SK-N-SH (cell line): Measurements from ENCODE around the gene MTMR1. TPM values are rescaled to one million over a fixed set of nuclear protein-coding genes. Genes with fewer than 3 reads are reported as not detected.

Experiments
- CTCF ChIA-PET: fragments of 300-600, 350-600 bp; formaldehyde crosslinking; extraction: SDS; loops from one replicate; lab custom pipeline; 2021; lab: Yijun Ruan, JAX
- POLR2A ChIA-PET: fragments of 350-600 bp; sonication (Branson Sonifier 250); formaldehyde crosslinking; extraction: SDS; loops from one replicate; lab custom pipeline; 2020; ENCODE audit warnings: antibody characterized with exemption, inconsistent platforms; lab: Yijun Ruan, JAX
- DNase-seq: peaks from one replicate; pipeline ENCODE4 v3.0.0; 2012
- H2AFZ ChIP-seq: fragments of 200-600 bp; sonication (generic); 2 replicates; pipeline ENCODE4 v1.8.1; 2016; ENCODE audit warnings: antibody characterized with exemption, mild to moderate bottlenecking, low read depth
- H3F3A ChIP-seq: fragments of 200-600 bp; sonication (generic); replicated peaks from 2 replicates; pipeline ENCODE3; 2016; ENCODE audit warnings: antibody characterized with exemption, mild to moderate bottlenecking; ENCODE audit not compliant: insufficient read depth
- H3K27ac ChIP-seq, 2 experiments: fragments of 200-500 bp in 1 of 2; fragments of 200-600 bp in 1 of 2; sonication (Bioruptor generic) in 1 of 2; sonication (generic), shearing (Covaris generic) in 1 of 2; 2 replicates each; pipeline versions ENCODE4 v1.5.1 to v1.6.1; 2014 to 2016; ENCODE audit warnings: low read depth in 2 of 2, inconsistent platforms in 1 of 2, low read length in 1 of 2, mild to moderate bottlenecking in 1 of 2, mixed read lengths in 1 of 2
- H3K27me3 ChIP-seq: fragments of 200-600 bp; sonication (generic), shearing (Covaris generic); 2 replicates; pipeline ENCODE4 v1.6.1; 2016; ENCODE audit warnings: mixed run types; ENCODE audit not compliant: insufficient read depth
- H3K36me3 ChIP-seq, 2 experiments: fragments of 200-500 bp in 1 of 2; fragments of 200-600 bp in 1 of 2; sonication (Bioruptor generic) in 1 of 2; sonication (generic) in 1 of 2; replicated peaks in 1 of 2; 2 replicates each; pipeline versions ENCODE3 to v1.5.1; 2014 to 2016; ENCODE audit warnings: low read length in 1 of 2, mild to moderate bottlenecking in 1 of 2; ENCODE audit not compliant: insufficient read depth in 2 of 2, control insufficient read depth in 1 of 2
- H3K4me1 ChIP-seq, 2 experiments: fragments of 200-500 bp in 1 of 2; fragments of 200-600 bp in 1 of 2; sonication (Bioruptor generic) in 1 of 2; sonication (generic), shearing (Covaris generic) in 1 of 2; 2 replicates each; pipeline versions ENCODE4 v1.5.1 to v1.6.1; 2014 to 2016; ENCODE audit warnings: low read depth in 1 of 2, low read length in 1 of 2, mixed run types in 1 of 2; ENCODE audit not compliant: insufficient read depth in 2 of 2, control insufficient read depth in 1 of 2
- H3K4me2 ChIP-seq: fragments of 200-600 bp; sonication (generic), shearing (Covaris generic); 2 replicates; pipeline ENCODE4 v1.6.1; 2017; ENCODE audit warnings: mixed run types
- H3K4me3 ChIP-seq, 2 experiments: fragments of 200-500 bp in 1 of 2; fragments of 200-600 bp in 1 of 2; sonication (Bioruptor generic) in 1 of 2; sonication (generic), shearing (Covaris generic) in 1 of 2; 2 replicates each; pipeline versions ENCODE4 v1.5.1 to v1.8.1; 2014 to 2016; ENCODE audit warnings: low read depth in 2 of 2, inconsistent platforms in 1 of 2, low read length in 1 of 2, mild to moderate bottlenecking in 1 of 2, mixed read lengths in 1 of 2, moderate library complexity in 1 of 2
- H3K79me2 ChIP-seq: fragments of 200-600 bp; sonication (generic); 2 replicates; pipeline ENCODE4 v1.8.1; 2017; ENCODE audit warnings: mild to moderate bottlenecking; ENCODE audit not compliant: insufficient read depth
- H3K9ac ChIP-seq: fragments of 200-600 bp; sonication (generic); 2 replicates; pipeline ENCODE4 v1.6.1; 2017; ENCODE audit warnings: mixed run types
- H3K9me2 ChIP-seq: fragments of 200-600 bp; sonication (generic); 2 replicates; pipeline ENCODE4 v1.6.1; 2017; ENCODE audit warnings: mixed run types
- H3K9me3 ChIP-seq: fragments of 200-600 bp; sonication (generic); 2 replicates; pipeline ENCODE4 v1.6.1; 2017; ENCODE audit warnings: mixed run types, mild to moderate bottlenecking, moderate library complexity
- H4K20me1 ChIP-seq: fragments of 200-600 bp; sonication (generic); 2 replicates; pipeline ENCODE4 v1.6.1; 2017; ENCODE audit warnings: mild to moderate bottlenecking, mixed run types; ENCODE audit not compliant: insufficient read depth
- CHD2 ChIP-seq: fragments of 150-350 bp; IDR thresholded peaks from 2 replicates; pipeline ENCODE4 v1.6.1; 2018; ENCODE audit warnings: low read length; ENCODE audit not compliant: partially characterized antibody
- ELF1 ChIP-seq: IDR thresholded peaks from 2 replicates; pipeline ENCODE4 v1.4.0; 2012
- EP300 ChIP-seq, 2 experiments: IDR thresholded peaks; 2 replicates each; pipeline versions ENCODE4 v1.4.0 to v1.6.1; 2012; ENCODE audit warnings: borderline replicate concordance in 1 of 2, low read depth in 1 of 2, low read length in 1 of 2
- EZH2phosphoT487 ChIP-seq: fragments of 200-600 bp; sonication (generic); IDR thresholded peaks from 2 replicates; pipeline ENCODE4 v1.6.1; 2017; ENCODE audit warnings: low read depth, mixed run types, mild to moderate bottlenecking, antibody characterized with exemption, moderate library complexity, borderline replicate concordance
- FOSL2 ChIP-seq: IDR thresholded peaks from 2 replicates; pipeline ENCODE4 v1.4.0; 2012; ENCODE audit warnings: low read depth, mild to moderate bottlenecking, moderate library complexity, borderline replicate concordance
- FOXM1 ChIP-seq: IDR thresholded peaks from 2 replicates; pipeline ENCODE4 v1.4.0; 2012; ENCODE audit warnings: low read depth, mild to moderate bottlenecking
- GATA2 ChIP-seq: sonication (generic); formaldehyde crosslinking; IDR thresholded peaks from 2 replicates; pipeline ENCODE4 v1.5.0; 2020; ENCODE audit warnings: mild to moderate bottlenecking, missing genetic modification reagents
- JUND ChIP-seq: IDR thresholded peaks from 2 replicates; pipeline ENCODE4 v1.4.0; 2012
- MEF2A ChIP-seq: IDR thresholded peaks from 2 replicates; pipeline ENCODE4 v1.4.0; 2012; ENCODE audit warnings: low read depth, borderline replicate concordance
- MXI1 ChIP-seq: IDR thresholded peaks from 2 replicates; pipeline ENCODE4 v1.6.1; 2012; ENCODE audit warnings: mild to moderate bottlenecking, low read depth, low read length, improper control_type of control experiment
- NFIC ChIP-seq: IDR thresholded peaks from 2 replicates; pipeline ENCODE4 v1.4.0; 2012; ENCODE audit warnings: borderline replicate concordance
- NRF1 ChIP-seq: IDR thresholded peaks from 2 replicates; pipeline ENCODE4 v1.6.1; 2012; ENCODE audit warnings: low read depth, mild to moderate bottlenecking, low read length
- POLR2AphosphoS5 ChIP-seq: IDR thresholded peaks from 2 replicates; pipeline ENCODE4 v1.6.1; 2012; ENCODE audit warnings: low read depth, low read length
- RAD21 ChIP-seq: IDR thresholded peaks from 2 replicates; pipeline ENCODE4 v1.6.1; 2012; ENCODE audit warnings: mild to moderate bottlenecking, low read length
- RCOR1 ChIP-seq: fragments of 150-350 bp; IDR thresholded peaks from 2 replicates; pipeline ENCODE4 v1.6.1; 2017; ENCODE audit warnings: antibody characterized with exemption, low read length
- REST ChIP-seq: IDR thresholded peaks from 2 replicates; pipeline ENCODE4 v1.6.1; 2012; ENCODE audit warnings: mild to moderate bottlenecking, low read depth, low read length, moderate library complexity
- RXRA ChIP-seq: IDR thresholded peaks from 2 replicates; pipeline ENCODE4 v1.4.0; 2012; ENCODE audit warnings: low read depth, mild to moderate bottlenecking, borderline replicate concordance
- SIN3A ChIP-seq: IDR thresholded peaks from 2 replicates; pipeline ENCODE4 v1.6.1; 2012; ENCODE audit warnings: low read depth, mild to moderate bottlenecking, low read length, moderate library complexity, borderline replicate concordance
- TAF1 ChIP-seq: IDR thresholded peaks from 2 replicates; pipeline ENCODE4 v1.6.1; 2012; ENCODE audit warnings: low read depth, mild to moderate bottlenecking, low read length, moderate library complexity, borderline replicate concordance
- TEAD4 ChIP-seq: IDR thresholded peaks from 2 replicates; pipeline ENCODE4 v1.4.0; 2012; ENCODE audit warnings: mild to moderate bottlenecking, borderline replicate concordance; ENCODE audit not compliant: insufficient read depth
- ZBTB33 ChIP-seq: IDR thresholded peaks from 2 replicates; pipeline ENCODE4 v1.4.0; 2012; ENCODE audit warnings: low read depth, borderline replicate concordance
- polyA plus RNA-seq, 3 experiments: library from polyadenylated mRNA; depleted of rRNA; stranded (reverse); fragments of >200 nt; gene quantifications; 2 replicates each; pipeline ENCODE4 v1.2.3, GENCODE V29; 2012
- TF ChIP-seq, protein P1 (sequence below): IDR thresholded peaks from 2 replicates; pipeline ENCODE4 v1.4.0; 2012; ENCODE audit warnings: low read depth, borderline replicate concordance
- TF ChIP-seq, protein P2 (sequence below): IDR thresholded peaks from 2 replicates; pipeline ENCODE4 v1.4.0; 2012; ENCODE audit warnings: low read depth
- TF ChIP-seq, protein P3 (sequence below): fragments of 200-600 bp; sonication (generic); IDR thresholded peaks from 2 replicates; pipeline ENCODE4 v1.6.1; 2017; ENCODE audit warnings: antibody characterized with exemption, mild to moderate bottlenecking, moderate library complexity
- TF ChIP-seq, protein P4 (sequence below): IDR thresholded peaks from 2 replicates; pipeline ENCODE4; 2012

The MTMR1 gene
- polyA plus RNA-seq, 1 of the 3 experiments (the other 2 are of a cell fraction), result 17.0 TPM

DNA sequence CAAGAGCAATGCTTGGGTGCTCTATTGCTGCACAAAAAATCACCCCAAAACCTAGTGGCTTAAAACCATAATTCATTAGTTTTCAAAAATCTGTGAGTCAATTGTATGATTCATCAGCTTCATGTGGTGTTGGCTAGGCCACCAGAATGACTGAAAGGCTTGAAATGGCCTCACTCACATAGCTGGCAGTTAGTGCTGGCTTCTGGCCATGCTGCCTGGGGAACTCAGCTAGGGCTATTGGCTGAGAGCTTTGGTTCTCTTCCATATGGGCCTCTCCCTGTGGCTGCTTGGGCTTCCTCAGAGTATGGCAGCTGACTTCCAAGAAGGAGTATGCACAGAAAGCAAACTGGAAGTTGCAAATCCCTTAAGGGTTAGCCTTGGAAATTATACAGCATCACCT lies 3.1 kb upstream of the MTMR1 start:
- H3K4me2 ChIP-seq, result no peak overlapping the region
- peak overlapping the region in 1 of 2 experiments; percentile 80; a peak in 2 of 4 replicates for H3K27ac ChIP-seq
- H3K9ac ChIP-seq, result no peak overlapping the region
- no peaks in the 10 kb centered on the region for H4K20me1 ChIP-seq
- H2AFZ ChIP-seq, result no peak overlapping the region
- no peaks in the 10 kb centered on the region for H3K9me3 ChIP-seq
- H3F3A ChIP-seq, result peaks cover 20% of the 10 kb centered on the region
- H3K4me1 ChIP-seq, result peaks cover 4 to 7% of the 10 kb centered on the region in 2 experiments; a peak in 1 of 4 replicates
- H3K79me2 ChIP-seq, result no peaks in the 10 kb centered on the region
- DNase-seq, result no peak
- H3K9me2 ChIP-seq, result no peaks in the 10 kb centered on the region
- H3K36me3 ChIP-seq, result no peaks in the 10 kb centered on the region
- no peaks in the 10 kb centered on the region for H3K27me3 ChIP-seq
- POLR2A ChIA-PET, result no interaction called here
- no peak overlapping the region for H3K4me3 ChIP-seq
- CTCF ChIA-PET, result interaction anchor here (1.1 kb wide), 1 partner anchor 16 kb away, joined by 3 read pairs; no protein-coding TSS in a partner anchor
- TF ChIP-seq MXI1 (no peak), SIN3A (no peak), FOXM1 (no peak), MEF2A (no peak), TAF1 (no peak), POLR2AphosphoS5 (no peak), EP300 (IDR thresholded peaks at IDR 0.05; ENCODE audit: borderline replicate concordance in 1 of 2, low read depth in 1 of 2, low read length in 1 of 2) (peak in 1 of 2 experiments; percentile 52; a peak in 1 of 4 replicates), RCOR1 (no peak), JUND (peak; percentile 49), TEAD4 (no peak; the same call in 1 of the 2 replicates), EZH2phosphoT487 (no peak), CHD2 (no peak), FOSL2 (peak; percentile 73), GATA2 (CRISPR knock-in tag) (no peak), REST (no peak), NRF1 (no peak), ZBTB33 (no peak), RAD21 (no peak), NFIC (peak; percentile 86), ELF1 (no peak), RXRA (no peak)
- TF ChIP-seq, protein P1, sequence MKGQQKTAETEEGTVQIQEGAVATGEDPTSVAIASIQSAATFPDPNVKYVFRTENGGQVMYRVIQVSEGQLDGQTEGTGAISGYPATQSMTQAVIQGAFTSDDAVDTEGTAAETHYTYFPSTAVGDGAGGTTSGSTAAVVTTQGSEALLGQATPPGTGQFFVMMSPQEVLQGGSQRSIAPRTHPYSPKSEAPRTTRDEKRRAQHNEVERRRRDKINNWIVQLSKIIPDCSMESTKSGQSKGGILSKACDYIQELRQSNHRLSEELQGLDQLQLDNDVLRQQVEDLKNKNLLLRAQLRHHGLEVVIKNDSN, result no peak
- TF ChIP-seq, protein P2, sequence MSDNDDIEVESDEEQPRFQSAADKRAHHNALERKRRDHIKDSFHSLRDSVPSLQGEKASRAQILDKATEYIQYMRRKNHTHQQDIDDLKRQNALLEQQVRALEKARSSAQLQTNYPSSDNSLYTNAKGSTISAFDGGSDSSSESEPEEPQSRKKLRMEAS, result peak; percentile 30; the same call in 1 of the 2 replicates
- TF ChIP-seq, protein P3, sequence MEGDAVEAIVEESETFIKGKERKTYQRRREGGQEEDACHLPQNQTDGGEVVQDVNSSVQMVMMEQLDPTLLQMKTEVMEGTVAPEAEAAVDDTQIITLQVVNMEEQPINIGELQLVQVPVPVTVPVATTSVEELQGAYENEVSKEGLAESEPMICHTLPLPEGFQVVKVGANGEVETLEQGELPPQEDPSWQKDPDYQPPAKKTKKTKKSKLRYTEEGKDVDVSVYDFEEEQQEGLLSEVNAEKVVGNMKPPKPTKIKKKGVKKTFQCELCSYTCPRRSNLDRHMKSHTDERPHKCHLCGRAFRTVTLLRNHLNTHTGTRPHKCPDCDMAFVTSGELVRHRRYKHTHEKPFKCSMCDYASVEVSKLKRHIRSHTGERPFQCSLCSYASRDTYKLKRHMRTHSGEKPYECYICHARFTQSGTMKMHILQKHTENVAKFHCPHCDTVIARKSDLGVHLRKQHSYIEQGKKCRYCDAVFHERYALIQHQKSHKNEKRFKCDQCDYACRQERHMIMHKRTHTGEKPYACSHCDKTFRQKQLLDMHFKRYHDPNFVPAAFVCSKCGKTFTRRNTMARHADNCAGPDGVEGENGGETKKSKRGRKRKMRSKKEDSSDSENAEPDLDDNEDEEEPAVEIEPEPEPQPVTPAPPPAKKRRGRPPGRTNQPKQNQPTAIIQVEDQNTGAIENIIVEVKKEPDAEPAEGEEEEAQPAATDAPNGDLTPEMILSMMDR, result no peak
- TF ChIP-seq, protein P4, sequence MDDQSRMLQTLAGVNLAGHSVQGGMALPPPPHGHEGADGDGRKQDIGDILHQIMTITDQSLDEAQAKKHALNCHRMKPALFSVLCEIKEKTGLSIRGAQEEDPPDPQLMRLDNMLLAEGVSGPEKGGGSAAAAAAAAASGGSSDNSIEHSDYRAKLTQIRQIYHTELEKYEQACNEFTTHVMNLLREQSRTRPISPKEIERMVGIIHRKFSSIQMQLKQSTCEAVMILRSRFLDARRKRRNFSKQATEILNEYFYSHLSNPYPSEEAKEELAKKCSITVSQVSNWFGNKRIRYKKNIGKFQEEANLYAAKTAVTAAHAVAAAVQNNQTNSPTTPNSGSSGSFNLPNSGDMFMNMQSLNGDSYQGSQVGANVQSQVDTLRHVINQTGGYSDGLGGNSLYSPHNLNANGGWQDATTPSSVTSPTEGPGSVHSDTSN, result peak; percentile 73
